HepG2 (cell line): ENCODE measurements around the gene KIF20A.

Source experiments
- CTCF ChIP-seq: sonication (generic); formaldehyde crosslinking; IDR thresholded peaks from 2 replicates; pipeline ENCODE4 v1.5.0; 2020; ENCODE audit warnings: mild to moderate bottlenecking, missing genetic modification reagents, moderate library complexity
- RFX5 ChIP-seq: IDR thresholded peaks from 2 replicates; pipeline ENCODE4 v1.6.1; 2011; ENCODE audit warnings: low read depth, low read length, improper control_type of control experiment
- SP4 ChIP-seq: sonication (generic); formaldehyde crosslinking; IDR thresholded peaks from 2 replicates; pipeline ENCODE4 v1.8.1; 2023; ENCODE audit warnings: mild to moderate bottlenecking, missing genetic modification reagents
- ZBTB1 ChIP-seq: sonication (generic); formaldehyde crosslinking; IDR thresholded peaks from 2 replicates; pipeline ENCODE4 v1.4.0; 2020; ENCODE audit warnings: missing genetic modification reagents, borderline replicate concordance
- ZBTB7A ChIP-seq: sonication (generic); formaldehyde crosslinking; IDR thresholded peaks from 2 replicates; pipeline ENCODE4 v1.8.0; 2022; ENCODE audit warnings: mild to moderate bottlenecking, missing genetic modification reagents
- ZNF451 ChIP-seq: sonication (generic); formaldehyde crosslinking; IDR thresholded peaks from 2 replicates; pipeline ENCODE4 v1.5.0; 2020; ENCODE audit warnings: mild to moderate bottlenecking, missing genetic modification reagents
- ZNF839 ChIP-seq: sonication (generic); formaldehyde crosslinking; IDR thresholded peaks from 2 replicates; pipeline ENCODE4 v1.4.0; 2020; ENCODE audit warnings: missing genetic modification reagents, mild to moderate bottlenecking, borderline replicate concordance

- no peak for TF ChIP-seq ZBTB1 (CRISPR knock-in tag)
- no peak for TF ChIP-seq SP4
- TF ChIP-seq RFX5 = no peak
- no peak for TF ChIP-seq ZNF451 (CRISPR knock-in tag)
- TF ChIP-seq ZNF839 = no peak
- TF ChIP-seq ZBTB7A (CRISPR knock-in tag) = no peak
- no peak for TF ChIP-seq CTCF (CRISPR knock-in tag)
Measured at GRCh38 chr5:138192826-138193225, 13.9 kb downstream of the KIF20A start.
